Lower lobe of right lung (tissue), 2 donors: ENCODE data around the gene HBG2. TPM values are rescaled to one million over a fixed set of nuclear protein-coding genes. Genes with fewer than 3 reads are reported as not detected.

ENCODE experiments used
- ATAC-seq, 2 donors: fragments of 200-7000 bp; cut with Tn5 transposase; one replicate each; pipeline ENCODE4 v1.9.1; 2020 to 2022; ENCODE audit warnings: mild to moderate bottlenecking in 2 of 2, moderate library complexity in 2 of 2
- DNase-seq: peaks from one replicate; pipeline ENCODE4 v3.0.0-alpha.2; 2020
- H3K27ac ChIP-seq: fragments of 200-600 bp; one replicate; pipeline ENCODE4 v1.8.0; 2022
- H3K27me3 ChIP-seq: fragments of 200-600 bp; one replicate; pipeline ENCODE4 v1.8.0; 2022; ENCODE audit warnings: low read depth
- H3K36me3 ChIP-seq: fragments of 200-600 bp; one replicate; pipeline ENCODE4 v1.8.0; 2022; ENCODE audit warnings: mild to moderate bottlenecking
- H3K4me1 ChIP-seq: fragments of 200-600 bp; one replicate; pipeline ENCODE4 v1.8.0; 2022
- H3K4me3 ChIP-seq: fragments of 200-600 bp; one replicate; pipeline ENCODE4 v1.8.0; 2022; ENCODE audit warnings: mild to moderate bottlenecking
- H3K9me3 ChIP-seq: fragments of 200-600 bp; one replicate; pipeline ENCODE4 v1.8.0; 2022
- intact Hi-C: fragments of 100-400 bp; cut with DNase I; formaldehyde crosslinking; loops from one replicate; pipeline ENCODE4 v1.11.0; 2022
- total RNA-seq: library from RNA; stranded (reverse); fragmentation: NEBNext Ultra II Directional; extraction: Animal tissue kit (Norgen Biotek cat#: 25700); gene quantifications from one replicate; pipeline ENCODE4 v1.2.1, GENCODE V29; 2021
- TF ChIP-seq, protein P1 (sequence below): fragments of 200-600 bp; IDR thresholded peaks from one replicate; pipeline ENCODE4 v1.8.0; 2022; ENCODE audit warnings: antibody characterized with exemption, mild to moderate bottlenecking
- donor health status: DM: no; HTN: yes; CAD: no; lungs with severe emphysema.

Gene HBG2
- total RNA-seq, 1 donor from 2014 or later: 0.89 TPM

DNA sequence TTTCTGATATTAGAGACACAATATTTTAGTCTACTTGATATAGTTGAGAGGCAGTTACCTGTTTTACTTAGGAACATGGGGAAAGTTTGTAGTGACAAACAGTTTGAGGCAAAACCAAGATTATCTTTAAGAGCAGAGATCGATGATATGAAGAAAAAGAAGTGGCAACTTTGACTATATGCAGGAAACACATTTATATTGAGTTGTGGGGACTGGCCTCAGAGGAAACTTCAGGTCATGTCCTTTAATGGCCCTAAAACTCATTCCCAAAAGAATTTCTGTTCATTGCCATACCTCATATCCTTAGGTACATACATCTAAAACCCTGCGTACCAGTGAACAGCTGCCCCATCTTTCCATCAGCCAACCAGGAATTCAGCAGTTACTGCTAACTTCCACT is 9.4 kb downstream of the HBG2 start:
- DNase-seq (no peak), ATAC-seq (no peak)
- Histone ChIP-seq H3K4me3 (no peak overlapping the region), H3K27me3 (no peaks in the 10 kb centered on the region), H3K27ac (no peak overlapping the region), H3K4me1 (no peaks in the 10 kb centered on the region), H3K36me3 (no peaks in the 10 kb centered on the region), H3K9me3 (no peaks in the 10 kb centered on the region)
- intact Hi-C loops: no loop called here
- TF ChIP-seq, protein P1, sequence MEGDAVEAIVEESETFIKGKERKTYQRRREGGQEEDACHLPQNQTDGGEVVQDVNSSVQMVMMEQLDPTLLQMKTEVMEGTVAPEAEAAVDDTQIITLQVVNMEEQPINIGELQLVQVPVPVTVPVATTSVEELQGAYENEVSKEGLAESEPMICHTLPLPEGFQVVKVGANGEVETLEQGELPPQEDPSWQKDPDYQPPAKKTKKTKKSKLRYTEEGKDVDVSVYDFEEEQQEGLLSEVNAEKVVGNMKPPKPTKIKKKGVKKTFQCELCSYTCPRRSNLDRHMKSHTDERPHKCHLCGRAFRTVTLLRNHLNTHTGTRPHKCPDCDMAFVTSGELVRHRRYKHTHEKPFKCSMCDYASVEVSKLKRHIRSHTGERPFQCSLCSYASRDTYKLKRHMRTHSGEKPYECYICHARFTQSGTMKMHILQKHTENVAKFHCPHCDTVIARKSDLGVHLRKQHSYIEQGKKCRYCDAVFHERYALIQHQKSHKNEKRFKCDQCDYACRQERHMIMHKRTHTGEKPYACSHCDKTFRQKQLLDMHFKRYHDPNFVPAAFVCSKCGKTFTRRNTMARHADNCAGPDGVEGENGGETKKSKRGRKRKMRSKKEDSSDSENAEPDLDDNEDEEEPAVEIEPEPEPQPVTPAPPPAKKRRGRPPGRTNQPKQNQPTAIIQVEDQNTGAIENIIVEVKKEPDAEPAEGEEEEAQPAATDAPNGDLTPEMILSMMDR: no peak

DNA sequence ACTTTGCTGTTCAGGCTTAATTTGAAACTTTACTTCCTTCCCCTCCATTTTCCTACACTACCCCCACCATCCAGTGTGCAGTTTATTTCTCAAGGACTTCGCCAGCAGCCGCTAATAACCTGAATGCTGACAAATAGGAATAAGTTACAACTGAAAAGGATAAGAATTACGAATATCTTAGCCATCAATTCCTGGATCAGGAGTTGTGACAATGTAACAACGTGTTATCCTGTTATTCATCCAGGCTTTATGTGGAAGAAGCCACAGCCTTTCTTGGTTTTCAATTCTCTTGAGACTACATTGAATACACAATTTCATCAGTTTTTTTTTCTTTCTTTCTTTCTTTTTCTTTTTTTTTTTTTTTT is 10.8 kb downstream of the HBG2 start:
- H3K4me3 ChIP-seq: no peak overlapping the region
- H3K36me3 ChIP-seq: no peaks in the 10 kb centered on the region
- DNase-seq (no peak), ATAC-seq (no peak)
- intact Hi-C loops: no loop called here
- H3K4me1 ChIP-seq: no peaks in the 10 kb centered on the region
- H3K27me3 ChIP-seq: no peaks in the 10 kb centered on the region
- no peaks in the 10 kb centered on the region for H3K9me3 ChIP-seq
- TF ChIP-seq, protein P1: no peak
- no peak overlapping the region for H3K27ac ChIP-seq

DNA sequence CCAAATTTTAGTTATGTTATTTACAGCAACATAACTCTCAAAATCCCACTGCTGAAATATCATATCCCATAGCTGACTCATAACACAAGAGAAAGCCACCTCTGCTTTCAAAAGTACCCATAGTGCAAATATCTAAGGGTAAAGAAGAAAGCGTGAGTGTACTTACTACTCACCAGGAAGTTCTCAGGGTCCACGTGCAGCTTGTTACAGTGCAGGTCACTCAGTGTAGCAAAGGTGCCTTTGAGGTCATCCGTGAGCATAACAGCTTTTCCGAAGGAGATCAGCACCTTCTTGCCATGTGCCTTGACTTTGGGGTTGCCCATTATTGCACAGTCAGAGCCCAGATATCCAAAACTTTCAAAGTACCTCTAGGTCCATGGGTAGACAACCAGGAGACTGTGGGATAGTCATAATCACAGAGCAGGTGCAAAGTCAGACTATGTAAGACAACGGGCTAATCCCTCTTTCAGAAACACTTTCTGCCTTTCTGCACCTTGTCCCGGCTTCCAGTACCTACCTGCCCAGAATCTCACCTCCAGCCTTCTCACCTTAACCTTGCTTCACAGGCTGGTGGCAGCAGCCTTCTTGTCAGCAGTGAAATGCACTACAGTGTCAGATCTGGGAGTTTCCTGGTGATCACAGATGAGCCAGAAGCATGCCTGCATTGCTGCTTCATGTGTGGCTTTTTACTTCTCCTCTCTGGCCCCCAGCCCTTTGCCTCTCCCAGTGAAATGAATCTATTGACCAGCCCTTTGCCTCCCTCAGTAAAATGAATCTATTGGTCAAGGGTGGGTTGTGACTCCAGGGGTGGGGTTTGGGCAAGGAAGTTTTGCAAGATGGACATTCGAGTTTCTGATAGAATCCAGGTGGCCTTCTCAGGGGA is 11.4 kb downstream of the HBG2 start:
- no peak for DNase-seq
- TF ChIP-seq, protein P1: no peak
- intact Hi-C loops: no loop called here
- Histone ChIP-seq H3K9me3 (no peaks in the 10 kb centered on the region), H3K4me1 (no peaks in the 10 kb centered on the region), H3K27me3 (no peaks in the 10 kb centered on the region), H3K4me3 (no peak overlapping the region), H3K36me3 (no peaks in the 10 kb centered on the region), H3K27ac (no peak overlapping the region)
- no peak for ATAC-seq

DNA sequence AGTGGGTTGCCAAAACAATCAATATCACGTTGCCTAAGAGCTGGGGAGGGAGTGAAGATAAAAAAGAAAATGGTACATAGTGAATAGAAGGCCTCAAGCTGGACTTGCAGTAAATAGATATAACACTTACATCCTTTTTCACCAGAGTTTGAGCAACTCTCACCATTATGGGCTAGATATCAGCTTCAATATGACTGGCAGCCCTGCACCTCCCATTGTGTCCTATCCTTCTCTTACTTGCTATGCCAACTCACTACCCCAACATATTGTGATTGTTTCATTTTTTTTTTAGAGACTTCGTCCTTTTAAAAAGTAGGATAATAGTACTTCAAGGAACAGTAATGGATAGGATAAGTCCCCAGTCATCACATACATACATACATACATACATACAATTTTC is 12.4 kb downstream of the HBG2 start:
- TF ChIP-seq, protein P1: no peak
- intact Hi-C loops: no loop called here
- no peak overlapping the region for H3K4me3 ChIP-seq

DNA sequence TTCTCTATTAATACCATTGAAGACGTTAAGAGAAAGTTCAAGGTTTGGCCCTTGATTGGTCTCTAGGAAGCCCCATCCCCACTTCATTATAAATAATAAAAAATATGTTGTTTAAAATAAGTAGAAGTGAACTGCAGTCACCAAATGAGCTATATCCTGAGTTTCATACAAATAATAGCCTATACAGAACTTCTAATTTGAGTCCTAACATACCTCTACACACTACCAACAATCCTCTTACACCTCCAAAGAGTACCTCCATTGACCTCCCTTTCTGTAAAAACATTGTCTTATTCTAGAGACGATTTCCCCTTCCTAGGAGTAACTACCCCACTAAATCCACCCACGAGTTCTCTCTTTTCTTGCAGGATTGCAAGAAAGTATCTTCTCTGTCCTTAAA is 13.1 kb downstream of the HBG2 start:
- intact Hi-C loops: no loop called here
- TF ChIP-seq, protein P1: no peak
- no peak overlapping the region for H3K4me3 ChIP-seq
- no peak for DNase-seq
- no peaks in the 10 kb centered on the region for H3K9me3 ChIP-seq
- H3K4me1 ChIP-seq: no peaks in the 10 kb centered on the region
- no peaks in the 10 kb centered on the region for H3K27me3 ChIP-seq
- ATAC-seq: no peak
- no peaks in the 10 kb centered on the region for H3K36me3 ChIP-seq
- H3K27ac ChIP-seq: no peak overlapping the region

More for the DNA sequence above, 12.4 kb downstream of the HBG2 start:
- no peak for DNase-seq
- H3K27me3 ChIP-seq: no peaks in the 10 kb centered on the region
- no peaks in the 10 kb centered on the region for H3K36me3 ChIP-seq
- ATAC-seq: no peak
- no peaks in the 10 kb centered on the region for H3K9me3 ChIP-seq
- H3K4me1 ChIP-seq: no peaks in the 10 kb centered on the region
- no peak overlapping the region for H3K27ac ChIP-seq
